Skeletal muscle satellite cell (primary cell): ENCODE data around the gene ASCC2. TPM values are rescaled to one million over a fixed set of nuclear protein-coding genes. Genes with fewer than 3 reads are reported as not detected.

Experiments used
- small RNA-seq: library from RNA; depleted of rRNA; stranded (forward); fragments of <200 nt; gene quantifications from one replicate; pipeline ENCODE3, GENCODE V24; 2012

Gene ASCC2

Small RNAs within 50 kb of the gene (small RNA-seq; reads per million reads assigned to genes)
- gene RF00019, result not detected
